GM18873 (cell line): ENCODE measurements around the gene DCDC2.
A peak's percentile ranks its signal among the peaks of the same experiment; 100 is the strongest.
"Not testable (repeated sequence)": the region's sequence is repeated elsewhere in the genome, so short reads cannot be mapped to it uniquely, and the experiment has no call there.

Experiments
- ATAC-seq: cut with Tn5 transposase; IDR thresholded peaks from one replicate; pipeline ENCODE4 v1.9.1; 2021; ENCODE audit warnings: mild to moderate bottlenecking, moderate library complexity, moderate number of reproducible peaks; ENCODE audit not compliant: unreplicated experiment, low FRiP score

DCDC2 gene

DNA sequence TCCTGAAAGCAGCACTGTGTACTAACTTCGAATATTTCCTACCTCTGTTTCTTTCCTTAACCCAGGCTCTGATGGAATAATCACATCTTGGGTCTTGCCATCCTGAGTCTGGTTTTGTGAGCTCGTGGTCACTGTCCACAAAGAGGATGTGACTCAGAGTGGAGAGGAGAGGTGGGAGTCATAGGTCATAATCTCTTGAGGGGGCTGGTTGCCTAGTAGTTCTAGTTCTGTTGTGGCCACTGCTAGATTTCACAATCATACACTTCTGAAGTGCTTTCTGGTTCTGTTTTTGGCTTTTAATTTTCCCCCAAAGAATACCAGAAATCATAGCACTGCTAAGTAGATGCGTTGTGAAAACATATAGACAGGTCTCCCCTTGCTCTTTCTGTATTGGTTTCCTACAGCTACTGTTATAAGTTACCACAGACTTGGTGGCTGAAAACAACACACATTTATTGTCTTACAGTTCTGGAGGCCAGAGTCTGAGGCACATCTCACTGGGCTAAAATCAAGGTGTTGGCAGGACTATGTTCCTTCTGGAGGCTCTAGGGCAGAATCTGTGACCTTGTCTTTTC, 129.1 kb downstream of the DCDC2 start:
- no peak for ATAC-seq

DNA sequence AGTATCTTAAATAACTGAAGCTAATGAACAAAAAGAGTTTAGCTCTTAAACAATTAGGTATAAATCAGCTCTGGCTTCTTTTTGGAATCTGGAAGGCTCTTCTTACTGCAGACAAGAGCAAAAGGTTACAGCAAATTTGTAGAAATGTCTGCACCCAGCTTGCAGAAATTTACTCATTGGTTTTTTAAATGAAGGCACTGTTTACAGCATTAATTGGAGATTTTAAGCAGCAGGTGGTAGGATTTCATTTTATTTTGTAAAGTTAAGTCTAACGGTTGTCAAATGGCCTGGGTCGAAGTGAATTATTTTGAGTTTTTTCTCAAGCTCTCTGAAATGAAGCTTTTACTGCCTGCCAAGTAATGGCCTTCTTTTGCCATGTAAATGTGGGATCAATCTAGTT, 129.7 kb downstream of the DCDC2 start:
- ATAC-seq = no peak

DNA sequence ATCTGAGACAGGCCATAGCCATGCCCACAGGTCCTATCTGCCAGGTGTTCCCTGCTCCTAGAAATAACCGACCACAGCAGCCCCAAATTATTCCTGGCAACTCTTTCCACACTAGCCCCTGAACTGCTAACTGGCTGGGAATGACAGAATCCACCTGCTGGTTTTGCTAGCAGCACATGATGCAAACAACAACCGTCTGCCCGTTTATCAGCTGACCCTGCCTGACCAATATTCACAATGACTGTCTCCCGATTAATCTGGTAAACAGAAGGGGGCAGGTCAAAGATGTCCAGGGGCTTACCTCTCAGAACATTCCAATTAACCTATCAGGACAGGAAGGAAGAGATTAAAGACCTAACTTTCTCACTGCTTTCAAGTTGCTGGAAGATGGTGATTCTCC, 130.3 kb downstream of the DCDC2 start:
- no peak for ATAC-seq

DNA sequence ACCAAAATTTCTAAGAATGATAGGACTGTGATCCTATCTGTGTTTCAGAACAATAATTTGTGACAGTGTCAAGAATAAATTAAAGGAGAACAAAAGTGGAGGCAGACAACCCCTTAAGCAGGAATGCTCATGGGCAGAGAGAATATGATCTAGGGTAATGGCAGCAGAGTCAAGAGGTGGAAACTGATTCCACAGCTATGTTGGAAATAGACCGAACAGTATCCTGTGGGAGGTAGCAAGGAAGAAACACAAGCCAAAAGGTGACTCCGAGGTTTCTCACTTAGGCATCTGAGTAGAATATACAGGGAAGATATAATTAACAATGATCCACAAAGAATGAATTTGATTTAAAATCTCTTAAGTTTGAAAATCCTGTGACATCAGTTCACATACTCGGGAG, 131.3 kb downstream of the DCDC2 start:
- no peak for ATAC-seq

DNA sequence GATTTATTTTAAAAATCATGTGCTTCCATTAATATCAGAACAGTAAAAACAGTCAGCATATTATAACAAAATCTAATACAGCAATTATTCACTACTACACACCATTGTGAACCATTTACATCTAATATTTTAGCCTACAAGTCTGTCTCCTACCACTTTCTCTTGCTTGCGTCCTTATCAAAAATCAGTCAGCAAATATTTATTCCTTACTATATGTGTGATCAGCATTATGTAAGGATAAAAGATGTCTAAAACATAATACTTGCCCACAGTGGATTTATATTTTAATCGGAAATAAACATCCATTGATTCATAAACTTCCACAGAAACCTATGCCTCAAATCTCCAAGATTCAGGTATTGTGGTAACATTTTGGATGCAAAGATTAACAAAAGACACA, 132.0 kb downstream of the DCDC2 start:
- ATAC-seq = no peak

DNA sequence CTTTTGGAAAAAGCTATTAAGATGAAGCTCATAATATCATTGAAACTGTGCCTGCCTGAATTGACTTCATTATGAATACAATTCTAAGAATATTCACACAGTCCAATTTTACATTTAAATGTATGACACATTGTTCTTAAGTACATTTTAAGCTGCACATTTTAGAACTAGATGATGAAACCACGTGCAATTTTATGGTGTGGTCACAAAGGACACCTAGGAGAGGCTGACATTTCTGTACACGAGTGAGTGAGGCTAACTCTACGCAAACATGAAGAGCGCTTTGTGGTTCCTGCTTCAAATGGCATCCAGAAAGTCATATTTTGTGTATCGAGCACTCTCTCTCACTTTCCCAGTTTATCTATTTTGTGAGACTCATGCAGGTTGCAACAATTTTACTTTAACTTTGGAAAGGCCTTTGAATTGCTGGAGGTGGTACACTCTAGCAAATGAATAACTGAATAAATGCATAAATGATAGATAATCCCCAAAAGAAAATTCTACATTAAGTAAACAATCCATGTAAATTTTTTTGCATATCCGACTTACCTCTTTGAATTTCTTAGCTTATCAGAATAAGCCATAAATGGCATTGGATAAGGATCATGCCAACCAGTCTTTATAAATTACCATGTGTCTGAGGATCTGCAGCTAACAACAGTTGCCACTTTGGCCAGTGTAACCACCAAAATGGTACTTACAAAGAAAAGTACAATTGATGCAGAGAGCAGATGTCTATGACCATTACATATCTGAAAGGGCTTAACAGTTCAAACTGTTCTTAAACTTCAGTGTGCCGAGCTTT, 134.5 kb downstream of the DCDC2 start:
- no peak for ATAC-seq

DNA sequence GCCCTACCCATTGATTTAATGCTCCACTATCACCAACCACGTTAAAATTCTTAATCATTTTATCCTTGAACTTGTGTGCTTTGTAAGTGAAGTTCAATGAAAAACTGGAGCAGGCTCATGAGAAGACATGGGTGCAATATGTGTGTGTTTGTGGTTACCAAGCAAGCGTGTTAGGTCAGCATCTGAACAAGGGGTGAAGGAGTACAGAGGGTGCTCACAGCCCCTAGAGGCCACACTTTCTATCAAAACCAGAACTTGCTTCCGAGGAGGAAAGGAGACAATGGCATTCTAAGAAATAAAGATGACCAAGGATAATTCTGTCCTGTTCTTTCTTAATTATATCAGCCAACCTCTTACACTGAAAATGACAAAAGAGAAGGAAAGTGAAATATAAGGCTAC, 138.2 kb downstream of the DCDC2 start:
- ATAC-seq = no peak

DNA sequence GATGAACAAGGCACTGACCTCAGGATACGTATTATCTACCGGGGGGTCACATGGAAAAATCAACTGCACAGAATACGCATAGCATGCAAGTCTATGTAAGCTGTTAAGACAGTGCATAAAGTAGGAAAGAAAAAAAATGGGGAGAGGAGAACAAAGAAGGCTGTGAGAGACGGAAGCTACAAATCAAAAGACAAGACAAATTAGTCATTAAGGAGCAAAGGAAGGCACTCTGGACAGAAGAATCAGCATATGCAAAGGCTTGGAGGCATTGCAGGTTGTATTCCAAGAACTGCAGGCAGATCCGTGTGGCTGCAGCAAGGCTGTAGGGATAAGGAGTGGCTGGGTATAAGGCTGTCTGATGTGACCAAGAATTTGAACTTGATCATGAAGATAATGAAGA, 142.9 kb downstream of the DCDC2 start:
- no peak for ATAC-seq

DNA sequence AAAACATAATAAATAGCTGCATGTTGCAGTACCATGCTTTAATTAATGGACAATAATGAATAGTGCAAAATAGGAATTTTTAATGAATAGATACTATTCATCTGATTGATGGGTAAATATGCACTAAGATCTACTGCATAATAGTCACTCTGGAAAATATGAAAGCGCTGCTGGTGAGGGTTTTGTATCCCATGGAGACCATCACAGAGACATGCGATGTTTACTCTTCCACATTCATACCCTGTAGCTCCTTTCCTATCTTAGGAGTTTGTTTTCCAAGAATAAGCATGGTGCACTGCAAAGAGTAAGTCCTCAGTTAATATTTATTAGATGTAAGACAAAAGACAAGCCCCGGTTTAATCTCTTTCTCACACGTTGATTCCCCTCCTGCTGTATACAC, 150.4 kb downstream of the DCDC2 start:
- no peak for ATAC-seq

DNA sequence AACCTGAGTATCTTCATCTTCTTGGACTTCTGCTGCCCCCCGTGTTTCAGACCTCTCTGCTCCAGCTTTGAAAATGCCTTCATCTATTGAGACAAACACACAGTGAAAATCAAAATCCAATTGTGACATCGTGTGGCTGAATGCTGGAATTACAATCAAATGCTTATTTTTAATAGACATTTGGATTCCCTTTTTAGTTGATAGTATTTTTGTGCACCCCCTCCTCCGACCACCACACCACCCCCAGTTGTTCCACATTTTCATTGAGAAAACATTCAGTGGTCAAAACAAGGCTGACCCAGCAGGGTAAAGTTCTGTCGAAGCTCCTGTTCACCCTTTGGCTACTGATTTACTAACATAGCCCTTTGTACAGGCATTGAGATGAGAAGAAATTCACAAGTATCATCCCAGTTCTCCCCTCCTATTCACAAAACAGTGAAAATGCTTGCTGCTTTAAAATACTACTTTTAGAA, 152.8 kb downstream of the DCDC2 start:
- peak; percentile 50 for ATAC-seq

DNA sequence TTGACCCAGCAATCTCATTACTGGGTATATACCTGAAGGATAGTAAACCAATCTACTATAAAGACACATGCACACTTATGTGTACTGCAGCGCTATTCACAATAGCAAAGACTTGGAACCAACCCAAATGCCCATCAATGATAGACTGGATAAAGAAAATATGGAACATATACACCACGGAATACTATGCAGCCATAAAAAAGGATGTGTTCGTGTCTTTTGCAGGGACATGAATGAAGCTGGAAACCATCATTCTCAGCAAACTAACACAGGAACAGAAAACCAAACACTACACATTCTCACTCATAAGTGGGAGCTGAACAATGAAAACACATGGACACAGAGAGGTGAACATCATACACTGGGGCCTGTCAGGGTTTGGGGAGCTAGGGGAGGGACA, 153.7 kb downstream of the DCDC2 start:
- ATAC-seq = not testable (repeated sequence)

DNA sequence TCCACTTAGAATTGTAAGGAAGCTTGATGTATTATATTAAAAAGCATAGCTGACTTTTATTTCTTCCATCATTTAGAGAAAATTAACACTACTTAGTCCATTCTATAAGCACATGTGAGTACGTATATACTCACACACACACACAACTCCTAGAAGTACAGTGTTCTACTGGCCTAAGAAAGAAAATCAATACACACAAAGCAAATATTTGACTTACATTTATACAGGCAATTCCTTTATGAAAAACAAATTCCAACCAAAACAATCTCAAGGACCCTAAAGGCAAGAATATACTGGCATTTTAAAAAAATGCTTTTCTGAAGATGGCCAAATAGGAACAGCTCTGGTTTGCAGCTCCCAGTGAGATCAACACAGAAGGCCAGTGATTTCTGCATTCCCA, 160.0 kb downstream of the DCDC2 start:
- no peak for ATAC-seq

DNA sequence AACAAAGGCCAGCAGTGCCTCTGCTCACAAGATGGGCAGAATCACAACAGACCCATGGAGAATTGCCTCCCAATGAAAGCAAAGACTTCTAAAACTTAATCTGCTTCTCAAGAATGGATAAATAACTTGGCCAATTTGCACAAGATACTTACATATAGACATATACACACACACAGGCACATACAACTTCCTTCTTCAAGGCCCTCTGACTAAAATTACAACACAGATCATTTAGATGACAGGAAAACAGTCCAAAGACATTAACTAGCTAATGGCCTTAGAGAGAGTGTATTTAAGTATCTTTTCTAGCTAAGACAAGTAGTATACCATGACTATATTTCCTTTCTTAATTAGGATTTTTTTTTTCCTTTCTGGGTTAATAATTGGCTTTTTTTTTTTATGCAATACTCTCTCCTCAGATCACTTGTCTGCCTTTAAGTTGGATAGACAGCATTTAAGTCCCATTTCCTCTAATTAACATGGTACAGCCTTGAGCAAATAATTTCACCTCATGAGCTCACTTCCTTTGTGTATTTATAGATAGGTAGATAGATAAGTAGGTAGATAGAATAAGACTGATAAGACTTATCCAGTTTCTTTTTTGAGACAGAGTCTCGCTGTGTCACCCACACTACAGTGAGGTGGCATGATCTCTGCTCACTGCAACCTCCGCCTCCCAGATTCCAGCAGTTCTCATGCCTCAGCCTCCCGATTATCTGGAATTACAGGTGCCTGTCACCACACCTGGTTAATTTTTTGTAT, 161.8 kb downstream of the DCDC2 start:
- no peak for ATAC-seq

DNA sequence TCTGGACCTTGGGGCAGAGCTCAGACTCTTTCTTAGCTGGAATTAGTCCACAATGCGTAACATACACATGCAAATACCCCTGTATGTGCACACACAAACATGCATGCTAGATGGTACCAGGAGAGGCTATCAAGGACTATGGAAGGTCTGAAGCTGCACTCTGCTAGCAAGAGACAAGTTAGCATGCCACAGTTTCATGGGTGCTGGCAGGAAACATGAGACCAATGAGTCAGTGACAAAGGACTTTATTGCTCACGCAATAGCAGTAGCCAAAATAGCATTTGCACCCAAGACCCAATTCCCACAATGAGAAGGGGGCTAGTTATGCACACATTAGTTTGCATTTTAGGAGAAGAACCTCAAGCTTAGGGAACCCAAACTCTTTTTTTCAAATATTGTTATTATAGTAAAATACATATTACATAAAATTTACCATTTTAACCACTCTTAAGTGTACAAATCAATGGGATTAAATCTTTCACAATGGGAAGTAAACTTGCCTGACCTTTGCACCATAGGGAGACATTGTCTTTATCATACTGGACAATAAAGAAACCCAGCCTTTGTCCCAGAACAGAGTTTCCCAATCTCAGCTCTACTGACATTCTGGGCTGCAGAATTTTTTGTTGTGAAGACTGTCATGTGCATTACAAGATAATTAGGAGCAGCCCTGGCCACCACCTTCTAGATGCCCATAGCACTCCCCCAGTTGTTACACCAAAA, 162.7 kb downstream of the DCDC2 start:
- no peak for ATAC-seq

DNA sequence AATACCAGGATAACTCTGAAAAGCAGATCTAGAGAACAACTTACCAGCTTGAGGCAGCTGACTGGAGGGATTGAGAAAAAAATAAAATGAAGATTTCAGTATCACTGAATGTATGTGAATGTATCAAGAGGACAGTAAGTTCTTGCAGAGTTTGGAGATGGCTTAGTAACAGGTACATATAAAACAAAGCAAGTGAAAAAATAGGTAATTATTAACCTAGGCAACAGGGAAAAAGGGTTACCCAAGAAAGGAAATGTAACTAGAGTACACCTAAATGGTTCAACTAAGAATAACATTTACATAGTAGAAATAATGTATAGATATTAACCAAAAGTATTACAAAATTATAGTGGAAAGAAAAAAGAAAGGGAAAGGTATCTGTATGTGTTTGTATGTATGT, 164.5 kb downstream of the DCDC2 start:
- ATAC-seq = no peak

DNA sequence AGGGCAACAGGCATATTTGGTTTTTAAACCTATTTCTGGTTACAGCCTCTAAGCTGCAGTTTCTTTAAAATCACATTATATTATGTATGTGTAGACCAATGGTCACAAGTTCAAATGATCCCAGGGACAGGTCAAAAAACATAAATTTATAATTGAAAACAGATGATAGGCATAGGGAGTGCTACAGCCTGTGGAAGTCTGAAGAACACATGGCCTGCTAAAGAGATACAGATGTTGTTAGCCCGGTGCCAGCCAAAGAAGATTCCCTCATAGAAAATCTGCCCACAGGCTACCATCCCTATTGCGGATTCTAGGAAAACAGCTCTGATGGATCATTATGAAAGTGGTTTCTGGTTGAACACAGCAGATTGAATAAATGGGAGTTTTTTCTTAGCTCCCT, 166.5 kb downstream of the DCDC2 start:
- ATAC-seq = no peak

DNA sequence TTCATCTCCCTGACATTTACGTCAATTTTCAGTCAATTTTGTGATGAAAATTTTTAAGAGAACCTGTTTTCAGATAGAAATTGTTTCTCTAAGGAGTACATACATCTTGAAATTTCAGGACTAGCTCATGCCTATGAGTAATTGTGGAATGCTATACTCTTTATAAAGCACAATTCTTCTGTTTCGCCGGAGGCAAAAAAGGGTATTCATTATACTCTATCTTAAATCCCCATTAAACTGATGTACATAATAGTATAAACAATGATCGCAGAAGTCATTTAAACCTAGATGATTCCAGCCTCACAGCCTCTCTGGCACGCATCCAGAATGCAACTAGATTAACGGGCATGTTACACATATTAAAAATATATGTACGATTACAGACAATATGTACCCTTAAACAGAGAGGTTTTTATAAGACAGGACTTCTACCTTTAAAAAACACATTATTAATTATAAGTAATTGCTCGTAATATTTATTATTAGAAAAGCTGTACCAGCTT, 169.2 kb downstream of the DCDC2 start:
- ATAC-seq = no peak

DNA sequence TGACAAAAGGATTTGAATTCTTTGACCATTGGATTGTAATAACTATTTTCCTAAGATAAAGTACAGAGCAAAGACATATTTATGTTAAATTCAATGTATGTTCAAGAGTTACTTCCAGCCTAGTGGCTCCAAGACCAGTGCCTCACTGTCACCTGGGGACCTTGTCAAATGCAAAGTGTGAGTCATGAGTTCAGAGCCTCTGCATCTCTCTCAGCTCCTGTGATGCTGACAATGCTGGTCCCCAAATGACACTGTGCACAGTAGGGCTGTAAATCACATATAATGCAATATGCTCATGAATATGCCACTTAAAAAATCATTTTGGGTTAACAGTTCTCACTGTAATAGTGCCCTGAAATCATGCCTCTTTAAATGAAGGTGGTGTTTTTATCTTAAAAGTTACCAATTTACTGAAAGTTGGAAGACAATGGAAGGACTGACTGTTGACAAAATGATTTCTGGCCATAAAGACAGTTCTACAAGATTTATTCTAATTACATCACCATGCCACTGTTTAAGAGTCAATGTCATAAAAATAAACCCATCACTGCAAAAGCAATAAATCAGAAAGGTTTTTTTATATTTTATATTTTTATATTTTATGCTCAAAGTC, 169.8 kb downstream of the DCDC2 start:
- ATAC-seq = no peak

DNA sequence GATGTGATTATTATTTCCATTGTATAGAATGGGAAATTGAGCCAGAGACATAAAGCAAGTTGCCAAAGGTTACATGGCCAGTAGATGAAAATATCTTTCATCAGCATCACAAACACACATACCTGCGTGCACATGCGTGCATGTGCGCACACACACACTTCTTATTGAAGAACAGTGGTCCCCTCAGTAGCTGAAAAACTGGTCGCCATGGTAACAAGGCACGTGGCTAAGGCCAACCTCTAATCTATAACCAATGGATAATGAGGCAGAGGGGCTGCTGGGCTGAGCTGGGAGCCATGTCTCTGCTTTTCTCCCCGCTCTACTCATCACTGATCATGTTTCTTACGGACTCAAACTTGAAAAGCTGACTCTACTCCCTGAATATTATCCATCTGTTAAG, 171.5 kb downstream of the DCDC2 start:
- no peak for ATAC-seq

DNA sequence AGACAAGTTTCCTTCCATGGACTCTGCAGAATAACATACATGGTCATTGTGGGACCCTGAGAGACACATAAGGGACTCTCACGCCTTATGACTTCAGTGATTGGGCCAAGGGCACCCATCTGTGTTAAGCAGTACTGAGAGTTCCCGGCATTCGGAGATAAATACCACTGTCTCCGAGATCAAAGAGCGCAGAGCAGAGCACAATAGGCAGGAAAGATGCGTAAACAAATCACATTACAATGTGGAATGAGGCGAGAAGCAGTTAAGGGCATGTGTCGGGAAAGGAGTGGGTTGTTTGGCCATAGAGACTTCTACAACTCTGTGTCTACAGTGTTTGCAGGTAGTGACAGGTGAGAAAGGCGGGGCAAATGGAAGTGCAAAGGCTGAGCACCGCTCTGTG, 174.3 kb downstream of the DCDC2 start:
- ATAC-seq = no peak
